COLO829 (cell line): ENCODE data around the gene OSTF1.

Experiments used
- DNase-seq: peaks from one replicate; pipeline ENCODE4 v3.0.0; 2012; ENCODE audit warnings: low spot score

The OSTF1 gene

DNA sequence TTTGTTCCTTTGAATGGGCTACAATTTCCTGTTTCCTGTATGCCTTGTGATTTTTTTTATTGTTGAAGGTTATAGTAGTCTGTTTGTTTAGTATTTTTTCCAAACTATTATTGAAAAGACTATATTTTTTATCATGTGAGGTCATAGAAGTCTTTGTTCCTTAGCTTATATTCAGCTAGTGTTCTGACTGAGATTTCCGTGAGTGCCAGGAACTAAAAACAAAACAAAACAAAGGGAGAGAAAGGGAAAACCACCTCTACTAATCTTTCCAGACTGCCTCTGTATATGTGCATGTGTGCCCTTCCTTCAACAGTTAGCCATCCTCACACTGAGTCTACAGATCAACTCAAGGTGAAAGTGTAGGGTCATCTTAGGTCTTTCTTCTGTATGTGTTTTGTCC is 79.0 kb downstream of the OSTF1 start:
- no peak for DNase-seq

DNA sequence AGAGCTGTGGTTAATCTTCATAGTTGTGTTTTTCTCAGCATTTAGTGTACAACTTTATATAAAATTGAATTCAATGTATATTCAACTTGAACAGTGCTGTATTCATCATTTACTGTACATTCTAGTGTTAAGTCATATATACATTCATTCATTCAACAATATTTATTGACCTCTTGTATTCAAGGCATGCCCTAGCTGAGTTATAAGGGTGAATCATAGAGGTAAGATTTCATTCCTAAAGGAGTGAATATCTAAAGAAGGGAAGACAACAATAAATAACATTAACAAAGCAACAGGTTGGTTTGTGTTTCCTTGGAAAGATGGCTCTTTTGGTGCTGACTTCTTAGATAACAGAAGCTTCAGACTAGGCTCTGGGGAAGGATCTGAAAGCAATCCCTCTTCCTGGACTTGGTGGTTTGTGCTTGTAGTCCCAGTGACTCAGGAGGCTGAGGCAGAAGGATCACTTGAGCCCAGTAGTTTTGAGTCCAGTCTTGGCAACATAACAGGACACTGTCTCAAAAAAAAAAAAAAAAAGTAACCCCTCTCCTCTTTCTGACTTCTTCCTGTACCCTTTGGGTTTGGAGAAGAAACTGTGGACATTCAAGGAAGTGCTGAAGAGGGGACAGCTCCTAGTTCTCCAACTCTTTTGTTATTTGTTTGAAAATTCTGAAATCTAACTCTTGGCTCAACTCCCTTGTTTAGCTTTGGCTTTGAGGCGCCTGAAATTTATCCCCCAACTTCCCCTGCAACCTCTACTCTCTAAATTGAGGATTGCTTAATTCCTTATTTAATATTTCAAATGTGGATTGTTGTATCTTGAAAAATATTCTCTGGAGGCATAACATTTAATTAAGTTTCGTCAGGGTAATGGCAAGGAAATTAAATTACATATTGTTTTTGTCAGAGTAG is 80.2 kb downstream of the OSTF1 start:
- no peak for DNase-seq

DNA sequence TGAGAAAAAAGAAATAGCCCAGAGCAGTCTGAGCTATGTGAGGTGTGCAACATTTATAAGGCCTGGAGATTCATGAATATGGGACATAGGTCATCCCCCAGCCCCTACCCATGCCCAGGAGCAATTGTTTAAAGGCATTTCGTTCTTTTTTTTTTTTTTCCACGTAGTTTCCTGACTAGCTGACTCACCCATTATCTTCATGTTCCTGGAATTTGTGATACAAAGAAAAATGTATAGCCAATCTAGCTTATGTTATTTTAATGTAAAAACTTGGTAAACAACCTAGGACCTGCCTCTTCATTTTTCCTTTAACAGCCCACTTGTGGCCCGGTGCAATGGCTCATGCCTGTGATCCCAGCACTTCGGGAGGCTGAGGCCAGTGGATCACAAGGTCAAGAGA is 81.3 kb downstream of the OSTF1 start:
- no peak for DNase-seq

DNA sequence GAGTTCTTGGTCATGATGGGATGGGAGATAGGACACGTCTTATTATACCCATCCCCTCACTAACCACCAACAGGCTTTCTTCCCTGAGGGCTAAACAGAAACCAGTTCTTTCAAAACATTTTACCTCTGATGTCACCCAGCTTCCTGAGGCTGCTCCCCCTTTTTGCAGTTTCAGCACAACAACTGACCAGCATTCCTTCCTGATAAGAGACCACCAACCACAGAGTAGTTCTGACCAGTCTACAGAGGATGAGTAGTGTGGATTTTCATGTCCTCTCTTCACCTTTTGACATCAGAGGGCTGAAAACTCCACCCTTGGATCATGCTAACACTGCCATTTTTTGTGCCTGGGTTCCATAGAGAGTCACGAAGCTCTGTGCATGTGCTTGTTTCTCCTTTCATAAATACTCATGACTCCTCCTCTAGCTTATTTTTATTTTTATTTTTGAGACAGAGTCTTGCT is 82.6 kb downstream of the OSTF1 start:
- DNase-seq, result no peak

DNA sequence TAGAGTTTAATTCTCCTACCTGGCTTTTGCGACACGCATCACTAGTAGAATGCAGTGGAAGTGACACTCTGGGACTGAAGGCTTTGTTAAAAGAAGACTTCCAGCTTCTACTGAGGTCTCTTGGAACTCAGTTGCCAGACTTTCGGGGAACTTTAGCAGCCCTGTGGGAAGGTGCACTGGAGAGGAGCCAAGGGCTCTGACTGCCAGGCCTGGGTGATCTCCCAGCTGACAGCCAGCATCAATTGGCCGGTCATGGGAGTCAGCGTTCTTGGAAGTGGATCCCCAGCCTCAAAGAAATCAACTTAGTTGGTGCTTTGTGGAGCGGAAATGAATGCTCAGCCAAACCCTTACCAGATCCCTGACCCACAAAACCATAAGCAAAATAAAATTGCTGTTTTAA is 87.1 kb downstream of the OSTF1 start:
- DNase-seq, result no peak

DNA sequence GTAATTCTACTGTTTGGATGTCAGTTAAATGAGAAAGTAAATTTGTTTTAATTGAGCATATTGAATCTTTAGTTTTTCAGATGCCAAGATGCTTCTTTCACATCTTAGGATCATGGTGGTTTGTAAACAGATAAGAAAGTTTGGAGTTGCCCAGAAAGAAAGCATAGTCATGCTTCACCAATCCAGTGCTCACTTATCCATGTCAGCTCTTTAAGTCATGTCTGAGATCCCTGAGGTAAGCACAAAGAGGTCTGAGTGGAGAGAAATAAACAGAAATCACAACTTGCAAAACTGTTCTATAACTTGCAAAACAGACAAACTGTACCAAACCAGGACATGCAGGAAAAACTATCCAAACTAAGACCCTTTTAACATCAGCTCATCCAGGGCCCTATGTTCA is 87.7 kb downstream of the OSTF1 start:
- no peak for DNase-seq

DNA sequence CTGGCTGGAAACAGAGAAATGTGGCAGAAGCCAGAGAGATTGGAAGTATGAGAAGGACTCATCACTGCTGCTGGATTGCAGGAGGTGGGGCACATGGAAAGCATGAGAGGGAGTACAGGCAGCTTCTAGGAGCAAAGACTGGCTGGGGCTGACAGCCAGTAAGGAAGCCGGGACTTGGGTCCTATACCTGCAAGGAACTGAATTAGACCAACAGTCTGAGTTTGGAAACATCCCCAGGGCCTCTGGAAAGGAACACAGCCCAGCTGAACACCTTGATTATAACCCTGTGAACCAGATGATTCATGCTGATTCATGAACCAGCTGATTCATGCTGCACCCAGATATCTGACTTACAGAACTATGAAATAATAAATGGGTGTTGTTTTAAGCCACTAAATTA is 93.4 kb downstream of the OSTF1 start:
- no peak for DNase-seq

DNA sequence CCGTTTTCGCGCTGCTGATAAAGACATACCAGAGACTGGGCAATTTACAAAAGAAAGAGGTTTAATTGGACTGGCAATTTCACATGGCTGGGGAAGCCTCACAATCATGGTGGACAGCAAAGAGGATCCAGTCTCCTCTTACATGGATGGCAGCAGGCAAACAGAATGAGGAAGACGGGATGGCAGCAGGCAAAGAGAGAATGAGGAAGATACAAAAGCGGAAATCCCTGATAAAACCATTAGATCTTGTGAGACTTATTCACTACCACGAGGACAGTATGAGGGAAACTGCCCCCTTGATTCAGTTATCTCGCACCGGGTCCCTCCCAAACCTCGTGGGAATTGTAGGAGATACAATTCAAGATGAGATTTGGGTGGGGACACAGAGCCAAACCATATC is 95.0 kb downstream of the OSTF1 start:
- no peak for DNase-seq

DNA sequence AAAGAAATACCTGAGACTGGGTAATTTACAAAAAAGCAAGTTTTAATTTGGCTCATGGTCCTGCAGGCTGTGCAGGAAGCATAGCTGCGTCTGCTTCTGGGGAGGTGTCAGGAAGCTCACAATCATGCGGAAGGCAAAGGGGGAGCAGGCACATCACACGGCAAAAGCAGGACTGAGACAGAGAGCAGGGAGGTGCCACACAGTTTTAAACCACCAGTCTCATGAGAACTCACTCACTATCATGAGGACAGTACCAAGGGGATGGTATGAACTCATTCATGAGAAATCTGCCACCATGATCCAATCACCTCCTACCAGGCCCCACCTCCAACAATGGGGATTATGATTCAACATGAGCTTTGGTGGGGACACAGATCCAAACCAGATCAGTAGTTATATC is 96.2 kb downstream of the OSTF1 start:
- no peak for DNase-seq

DNA sequence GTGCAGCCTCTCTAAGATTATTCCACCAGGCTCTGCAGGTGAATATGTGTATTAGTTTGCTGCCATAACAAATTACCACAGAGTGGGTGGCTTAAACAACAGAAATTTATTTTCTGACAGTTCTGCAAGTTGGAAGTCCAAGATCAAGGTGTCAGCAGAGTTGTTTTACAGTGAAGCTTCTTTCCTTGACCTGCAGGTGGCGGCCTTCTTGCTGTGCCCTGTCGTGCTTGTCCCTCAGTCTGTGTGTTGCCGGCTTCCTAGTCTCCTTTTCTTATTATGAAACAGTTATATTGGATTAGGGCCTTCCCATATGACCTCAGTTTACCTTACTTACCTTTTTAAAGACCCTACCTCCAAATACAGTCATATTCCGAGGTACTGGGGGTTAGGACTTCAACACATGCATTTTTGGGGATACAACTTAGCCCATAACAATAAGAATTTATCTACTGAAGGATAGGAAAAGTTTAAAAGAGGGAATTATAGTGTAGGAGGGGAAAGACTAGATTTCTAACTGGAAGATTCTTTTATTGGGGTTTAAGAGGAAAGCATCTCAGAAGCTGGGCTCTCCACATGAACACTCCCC is 97.4 kb downstream of the OSTF1 start:
- DNase-seq, result peak; percentile 35

DNA sequence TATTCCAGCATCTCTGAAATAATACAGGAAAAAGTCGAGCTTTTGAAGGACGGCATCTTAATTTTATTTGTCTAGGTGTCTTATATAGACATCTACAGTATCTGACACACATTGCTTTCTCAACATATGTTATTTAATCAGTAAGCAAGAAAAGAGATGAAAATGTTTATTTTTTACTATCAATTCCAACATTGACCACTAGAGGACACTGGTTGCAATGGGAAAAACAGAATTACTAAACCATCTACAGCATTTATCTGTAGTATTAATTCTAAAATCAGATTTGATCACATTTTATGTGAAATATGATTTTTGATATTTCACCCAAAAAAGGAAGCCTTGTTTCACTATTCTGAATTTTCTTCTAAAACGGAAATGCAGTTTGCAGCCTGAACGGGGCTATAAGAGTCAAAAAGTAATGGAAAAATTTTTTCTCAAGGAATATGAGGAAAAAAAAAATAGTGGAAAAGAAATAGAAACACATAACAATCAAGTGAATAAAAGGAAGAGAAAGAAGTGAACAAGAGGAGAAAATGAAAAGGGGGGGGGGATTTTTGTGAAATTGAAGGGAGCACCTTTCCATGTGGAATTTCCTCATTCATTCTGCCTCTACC is 98.6 kb downstream of the OSTF1 start:
- DNase-seq, result peak; percentile 40

DNA sequence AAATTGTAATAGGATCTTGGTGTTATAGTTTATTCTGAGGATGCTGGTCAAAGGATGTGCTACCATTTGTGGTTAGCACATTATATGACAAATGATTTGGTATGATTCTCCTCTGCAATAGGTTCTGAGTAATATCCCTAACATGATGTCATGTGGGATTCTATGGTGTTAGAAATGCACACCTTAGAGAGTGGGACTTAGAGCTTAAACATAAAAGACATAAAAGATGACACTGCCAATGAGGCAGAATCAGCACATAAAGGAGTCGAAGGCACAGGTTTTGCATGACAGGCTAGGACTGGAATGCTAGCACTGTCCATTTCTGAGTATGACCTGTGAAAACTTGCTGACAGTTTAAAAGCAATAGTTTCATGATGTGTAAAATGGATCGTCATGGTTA is 100.4 kb downstream of the OSTF1 start:
- DNase-seq, result no peak

DNA sequence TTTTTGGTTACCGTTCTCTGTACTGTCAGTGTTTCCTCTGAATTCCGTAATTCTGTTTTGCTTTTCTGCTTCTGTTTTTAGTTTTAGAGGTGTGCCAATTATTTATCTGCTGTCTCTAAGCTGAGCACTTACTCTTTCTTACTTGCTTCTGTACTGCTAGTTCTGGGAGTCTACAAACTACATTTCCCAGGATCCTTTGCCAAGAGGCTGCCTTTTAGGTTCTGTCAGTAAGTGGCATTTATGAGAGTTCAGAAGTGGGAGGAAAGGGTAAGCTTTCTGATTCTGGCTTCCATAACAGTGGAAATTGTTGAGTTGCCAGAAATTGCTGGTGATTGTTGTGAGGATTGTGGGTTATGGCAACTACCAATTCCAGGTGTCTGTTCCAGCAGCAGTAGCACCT is 102.4 kb downstream of the OSTF1 start:
- DNase-seq, result no peak
